ENCODE data around the gene APOBEC3C. TPM values are rescaled to one million over a fixed set of nuclear protein-coding genes. Genes with fewer than 3 reads are reported as not detected.

The APOBEC3C gene
- total and polyA plus RNA-seq, 2 experiments from 2014 or later, result 7.0 to 49.2 TPM

- TF ChIP-seq REST (IDR thresholded peaks at IDR 0.05; ENCODE audit: unreplicated experiment), result no peak
- no peak for TF ChIP-seq ZNF114 (CRISPR knock-in tag; IDR thresholded peaks at IDR 0.05)
- no peak for TF ChIP-seq STAT1 (IDR thresholded peaks at IDR 0.05; ENCODE audit: unreplicated experiment)
- TF ChIP-seq, protein P1, sequence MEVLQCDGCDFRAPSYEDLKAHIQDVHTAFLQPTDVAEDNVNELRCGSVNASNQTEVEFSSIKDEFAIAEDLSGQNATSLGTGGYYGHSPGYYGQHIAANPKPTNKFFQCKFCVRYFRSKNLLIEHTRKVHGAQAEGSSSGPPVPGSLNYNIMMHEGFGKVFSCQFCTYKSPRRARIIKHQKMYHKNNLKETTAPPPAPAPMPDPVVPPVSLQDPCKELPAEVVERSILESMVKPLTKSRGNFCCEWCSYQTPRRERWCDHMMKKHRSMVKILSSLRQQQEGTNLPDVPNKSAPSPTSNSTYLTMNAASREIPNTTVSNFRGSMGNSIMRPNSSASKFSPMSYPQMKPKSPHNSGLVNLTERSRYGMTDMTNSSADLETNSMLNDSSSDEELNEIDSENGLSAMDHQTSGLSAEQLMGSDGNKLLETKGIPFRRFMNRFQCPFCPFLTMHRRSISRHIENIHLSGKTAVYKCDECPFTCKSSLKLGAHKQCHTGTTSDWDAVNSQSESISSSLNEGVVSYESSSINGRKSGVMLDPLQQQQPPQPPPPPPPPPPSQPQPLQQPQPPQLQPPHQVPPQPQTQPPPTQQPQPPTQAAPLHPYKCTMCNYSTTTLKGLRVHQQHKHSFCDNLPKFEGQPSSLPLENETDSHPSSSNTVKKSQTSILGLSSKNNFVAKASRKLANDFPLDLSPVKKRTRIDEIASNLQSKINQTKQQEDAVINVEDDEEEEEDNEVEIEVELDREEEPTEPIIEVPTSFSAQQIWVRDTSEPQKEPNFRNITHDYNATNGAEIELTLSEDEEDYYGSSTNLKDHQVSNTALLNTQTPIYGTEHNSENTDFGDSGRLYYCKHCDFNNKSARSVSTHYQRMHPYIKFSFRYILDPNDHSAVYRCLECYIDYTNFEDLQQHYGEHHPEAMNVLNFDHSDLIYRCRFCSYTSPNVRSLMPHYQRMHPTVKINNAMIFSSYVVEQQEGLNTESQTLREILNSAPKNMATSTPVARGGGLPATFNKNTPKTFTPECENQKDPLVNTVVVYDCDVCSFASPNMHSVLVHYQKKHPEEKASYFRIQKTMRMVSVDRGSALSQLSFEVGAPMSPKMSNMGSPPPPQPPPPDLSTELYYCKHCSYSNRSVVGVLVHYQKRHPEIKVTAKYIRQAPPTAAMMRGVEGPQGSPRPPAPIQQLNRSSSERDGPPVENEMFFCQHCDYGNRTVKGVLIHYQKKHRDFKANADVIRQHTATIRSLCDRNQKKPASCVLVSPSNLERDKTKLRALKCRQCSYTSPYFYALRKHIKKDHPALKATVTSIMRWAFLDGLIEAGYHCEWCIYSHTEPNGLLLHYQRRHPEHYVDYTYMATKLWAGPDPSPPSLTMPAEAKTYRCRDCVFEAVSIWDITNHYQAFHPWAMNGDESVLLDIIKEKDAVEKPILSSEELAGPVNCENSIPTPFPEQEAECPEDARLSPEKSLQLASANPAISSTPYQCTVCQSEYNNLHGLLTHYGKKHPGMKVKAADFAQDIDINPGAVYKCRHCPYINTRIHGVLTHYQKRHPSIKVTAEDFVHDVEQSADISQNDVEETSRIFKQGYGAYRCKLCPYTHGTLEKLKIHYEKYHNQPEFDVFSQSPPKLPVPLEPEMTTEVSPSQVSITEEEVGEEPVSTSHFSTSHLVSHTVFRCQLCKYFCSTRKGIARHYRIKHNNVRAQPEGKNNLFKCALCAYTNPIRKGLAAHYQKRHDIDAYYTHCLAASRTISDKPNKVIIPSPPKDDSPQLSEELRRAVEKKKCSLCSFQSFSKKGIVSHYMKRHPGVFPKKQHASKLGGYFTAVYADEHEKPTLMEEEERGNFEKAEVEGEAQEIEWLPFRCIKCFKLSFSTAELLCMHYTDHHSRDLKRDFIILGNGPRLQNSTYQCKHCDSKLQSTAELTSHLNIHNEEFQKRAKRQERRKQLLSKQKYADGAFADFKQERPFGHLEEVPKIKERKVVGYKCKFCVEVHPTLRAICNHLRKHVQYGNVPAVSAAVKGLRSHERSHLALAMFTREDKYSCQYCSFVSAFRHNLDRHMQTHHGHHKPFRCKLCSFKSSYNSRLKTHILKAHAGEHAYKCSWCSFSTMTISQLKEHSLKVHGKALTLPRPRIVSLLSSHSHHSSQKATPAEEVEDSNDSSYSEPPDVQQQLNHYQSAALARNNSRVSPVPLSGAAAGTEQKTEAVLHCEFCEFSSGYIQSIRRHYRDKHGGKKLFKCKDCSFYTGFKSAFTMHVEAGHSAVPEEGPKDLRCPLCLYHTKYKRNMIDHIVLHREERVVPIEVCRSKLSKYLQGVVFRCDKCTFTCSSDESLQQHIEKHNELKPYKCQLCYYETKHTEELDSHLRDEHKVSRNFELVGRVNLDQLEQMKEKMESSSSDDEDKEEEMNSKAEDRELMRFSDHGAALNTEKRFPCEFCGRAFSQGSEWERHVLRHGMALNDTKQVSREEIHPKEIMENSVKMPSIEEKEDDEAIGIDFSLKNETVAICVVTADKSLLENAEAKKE (CRISPR knock-in tag; IDR thresholded peaks at IDR 0.05), result no peak
Measured at GRCh38 chr22:39027717-39028116, 13.7 kb downstream of the APOBEC3C start (continued).

GRCh38 chr22:39028281-39028680, 14.2 kb downstream of the APOBEC3C start:
- Histone ChIP-seq H3K27me3 (ENCODE audit: insufficient read depth) (no peaks in the 10 kb centered on the region), H3K4me2 (no peak overlapping the region), H3K79me2 (replicated peaks; ENCODE audit: insufficient read depth) (no peaks in the 10 kb centered on the region), H3K4me3 (no peak overlapping the region), H4K20me1 (replicated peaks; ENCODE audit: insufficient read depth) (no peaks in the 10 kb centered on the region), H3K9me2 (ENCODE audit: insufficient read depth) (no peaks in the 10 kb centered on the region), H3K36me3 (ENCODE audit: insufficient read depth) (no peaks in the 10 kb centered on the region; the same call in 1 of the 2 replicates), H3K27ac (ENCODE audit: low read depth) (no peak overlapping the region), H3F3A (replicated peaks; ENCODE audit: low read depth) (no peaks in the 10 kb centered on the region), H3K4me1 (ENCODE audit: insufficient read depth) (peaks cover 18% of the 10 kb centered on the region), H2AFZ (no peak overlapping the region)
- Mint-ChIP-seq H3K4me1 (peaks cover 55% of the 10 kb centered on the region), H3K4me3 (no peak overlapping the region), H3K27me3 (ENCODE audit: insufficient read depth, low read depth, poor library complexity) (peaks cover 16% of the 10 kb centered on the region), H3K36me3 (ENCODE audit: low read depth) (peaks cover 26% of the 10 kb centered on the region), H3K27ac (no peak overlapping the region), H3K9me3 (no peaks in the 10 kb centered on the region; the same call in 2 of the 3 replicates)
- DNase-seq (ENCODE audit: low spot score), result no peak
- no peak; the same call in 2 of the 3 replicates for ATAC-seq
- TF ChIP-seq CTCF (conservative IDR thresholded peaks at IDR 0.05; ENCODE audit: low read depth in 2 of 2), result no peak
- TF ChIP-seq ZNF114 (CRISPR knock-in tag; IDR thresholded peaks at IDR 0.05), result no peak
- no peak for TF ChIP-seq EZH2phosphoT487 (IDR thresholded peaks at IDR 0.05; ENCODE audit: unreplicated experiment)
- TF ChIP-seq, protein P2, sequence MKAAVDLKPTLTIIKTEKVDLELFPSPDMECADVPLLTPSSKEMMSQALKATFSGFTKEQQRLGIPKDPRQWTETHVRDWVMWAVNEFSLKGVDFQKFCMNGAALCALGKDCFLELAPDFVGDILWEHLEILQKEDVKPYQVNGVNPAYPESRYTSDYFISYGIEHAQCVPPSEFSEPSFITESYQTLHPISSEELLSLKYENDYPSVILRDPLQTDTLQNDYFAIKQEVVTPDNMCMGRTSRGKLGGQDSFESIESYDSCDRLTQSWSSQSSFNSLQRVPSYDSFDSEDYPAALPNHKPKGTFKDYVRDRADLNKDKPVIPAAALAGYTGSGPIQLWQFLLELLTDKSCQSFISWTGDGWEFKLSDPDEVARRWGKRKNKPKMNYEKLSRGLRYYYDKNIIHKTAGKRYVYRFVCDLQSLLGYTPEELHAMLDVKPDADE (IDR thresholded peaks at IDR 0.05), result no peak

Measured in GM23338 (cell line).